GM23338 (cell line): ENCODE data around the gene MRFAP1.

Experiments used
- CREB1 ChIP-seq: fragments of 250-450 bp; sonication (Bioruptor Pico); IDR thresholded peaks from 2 replicates; pipeline ENCODE4 v1.5.0; 2020; ENCODE audit warnings: low read depth, mild to moderate bottlenecking, moderate library complexity
- EZH2 ChIP-seq: fragments of 200-600 bp; sonication (generic); IDR thresholded peaks from one replicate; pipeline ENCODE4 v1.8.0; 2017; ENCODE audit warnings: antibody characterized with exemption, mild to moderate bottlenecking, low read depth; ENCODE audit not compliant: unreplicated experiment
- EZH2phosphoT487 ChIP-seq: fragments of 200-600 bp; sonication (generic); IDR thresholded peaks from one replicate; pipeline ENCODE4 v1.8.1; 2018; ENCODE audit warnings: antibody characterized with exemption; ENCODE audit not compliant: unreplicated experiment
- NANOG ChIP-seq: IDR thresholded peaks from 2 replicates; pipeline ENCODE4 v1.6.1; 2016; ENCODE audit warnings: antibody characterized with exemption, borderline replicate concordance
- POLR2AphosphoS5 ChIP-seq: IDR thresholded peaks from 2 replicates; pipeline ENCODE4 v1.6.1; 2016; ENCODE audit warnings: antibody characterized with exemption, low read depth
- STAT1 ChIP-seq: IDR thresholded peaks from one replicate; pipeline ENCODE4 v1.6.1; 2016; ENCODE audit warnings: antibody characterized with exemption; ENCODE audit not compliant: unreplicated experiment
- ZNF114 ChIP-seq: fragments of 250-450 bp; sonication (Bioruptor Pico); IDR thresholded peaks from 2 replicates; pipeline ENCODE4 v1.5.0; 2020; ENCODE audit warnings: mild to moderate bottlenecking, moderate library complexity
- TF ChIP-seq, protein P1 (sequence below), 2 experiments: fragments of 200-600 bp in 1 of 2; sonication (generic) in 1 of 2; conservative IDR thresholded peaks; 2 replicates each; pipeline versions ENCODE4 v1.5.1 to v1.6.1; 2016 to 2017; ENCODE audit warnings: antibody characterized with exemption in 2 of 2, low read depth in 2 of 2, mild to moderate bottlenecking in 2 of 2, moderate library complexity in 1 of 2

DNA sequence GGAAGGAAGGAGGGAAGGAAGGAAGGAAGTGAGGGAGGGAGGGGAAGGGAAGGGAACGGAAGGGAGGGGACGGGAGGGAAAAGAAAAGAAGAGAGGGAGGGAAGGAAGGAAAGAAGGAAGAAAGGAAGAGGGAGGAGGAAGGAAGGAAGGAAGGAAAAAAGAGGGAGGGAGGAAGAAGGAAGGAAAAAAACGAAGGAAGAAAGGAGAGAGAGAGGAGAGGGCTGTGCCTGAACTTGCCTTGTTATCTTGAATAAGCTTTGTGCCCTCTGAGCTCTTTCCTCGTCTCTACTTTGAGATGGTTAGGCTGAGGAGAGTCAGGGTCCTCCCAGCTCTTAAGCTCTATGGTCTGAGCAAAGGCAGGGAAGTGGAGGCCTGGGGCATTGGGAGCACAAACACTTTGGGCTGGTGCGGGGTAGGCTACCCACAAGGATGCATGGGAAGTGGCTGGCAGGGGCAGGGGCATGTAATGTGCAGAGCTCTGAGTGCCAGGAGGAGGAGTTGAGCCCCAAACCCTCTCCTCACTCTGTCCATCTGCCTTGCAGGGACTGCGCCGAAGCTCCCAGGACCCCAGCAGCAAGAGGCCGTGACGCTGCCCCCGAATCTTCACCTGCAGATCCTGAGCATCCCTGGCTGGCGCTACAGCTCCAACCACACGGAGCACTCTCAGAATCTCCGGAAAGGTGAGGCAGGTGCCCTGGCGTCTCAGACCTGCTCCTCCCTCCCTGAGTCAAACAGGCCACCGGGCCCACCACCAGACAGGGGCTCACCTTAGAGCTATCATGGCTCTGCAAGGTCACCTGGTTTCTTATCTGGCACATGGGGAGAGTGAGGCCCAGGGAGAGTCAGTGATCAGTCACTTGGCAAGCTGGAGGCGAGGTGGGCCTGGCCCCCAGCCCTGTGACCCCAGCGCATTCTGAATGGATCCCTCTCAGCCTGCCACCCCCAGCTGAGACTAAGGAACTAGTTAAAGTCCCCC, 26.5 kb upstream of the MRFAP1 start:
- TF ChIP-seq POLR2AphosphoS5 (no peak), EZH2phosphoT487 (no peak), EZH2 (no peak), STAT1 (no peak), NANOG (no peak), CREB1 (no peak), ZNF114 (CRISPR knock-in tag) (no peak)
- TF ChIP-seq, protein P1, sequence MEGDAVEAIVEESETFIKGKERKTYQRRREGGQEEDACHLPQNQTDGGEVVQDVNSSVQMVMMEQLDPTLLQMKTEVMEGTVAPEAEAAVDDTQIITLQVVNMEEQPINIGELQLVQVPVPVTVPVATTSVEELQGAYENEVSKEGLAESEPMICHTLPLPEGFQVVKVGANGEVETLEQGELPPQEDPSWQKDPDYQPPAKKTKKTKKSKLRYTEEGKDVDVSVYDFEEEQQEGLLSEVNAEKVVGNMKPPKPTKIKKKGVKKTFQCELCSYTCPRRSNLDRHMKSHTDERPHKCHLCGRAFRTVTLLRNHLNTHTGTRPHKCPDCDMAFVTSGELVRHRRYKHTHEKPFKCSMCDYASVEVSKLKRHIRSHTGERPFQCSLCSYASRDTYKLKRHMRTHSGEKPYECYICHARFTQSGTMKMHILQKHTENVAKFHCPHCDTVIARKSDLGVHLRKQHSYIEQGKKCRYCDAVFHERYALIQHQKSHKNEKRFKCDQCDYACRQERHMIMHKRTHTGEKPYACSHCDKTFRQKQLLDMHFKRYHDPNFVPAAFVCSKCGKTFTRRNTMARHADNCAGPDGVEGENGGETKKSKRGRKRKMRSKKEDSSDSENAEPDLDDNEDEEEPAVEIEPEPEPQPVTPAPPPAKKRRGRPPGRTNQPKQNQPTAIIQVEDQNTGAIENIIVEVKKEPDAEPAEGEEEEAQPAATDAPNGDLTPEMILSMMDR (conservative IDR thresholded peaks at IDR 0.05; ENCODE audit: low read depth in 2 of 2) = no peak
